Measurements from ENCODE around the gene PREX1.

PREX1 gene

DNA sequence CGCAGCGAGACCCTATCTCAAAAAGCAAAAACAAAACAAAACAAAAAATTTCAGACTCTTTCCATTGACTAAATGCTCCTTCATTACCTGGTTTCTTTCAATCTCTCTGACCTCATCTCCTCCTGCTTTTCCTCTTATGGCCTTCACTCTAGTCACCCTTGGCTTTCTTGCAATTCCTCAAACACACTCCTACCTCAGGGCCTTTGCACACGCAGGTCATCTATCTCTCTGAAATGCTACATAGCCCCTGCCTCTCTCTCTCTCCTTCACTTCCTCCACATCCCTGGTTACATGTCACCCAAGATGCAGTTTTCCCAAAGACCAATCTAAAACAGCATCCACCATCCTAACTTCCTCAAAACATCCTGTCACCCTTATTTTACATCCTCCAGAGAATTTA, 96.8 kb downstream of the PREX1 start:
- TF ChIP-seq, protein P1, sequence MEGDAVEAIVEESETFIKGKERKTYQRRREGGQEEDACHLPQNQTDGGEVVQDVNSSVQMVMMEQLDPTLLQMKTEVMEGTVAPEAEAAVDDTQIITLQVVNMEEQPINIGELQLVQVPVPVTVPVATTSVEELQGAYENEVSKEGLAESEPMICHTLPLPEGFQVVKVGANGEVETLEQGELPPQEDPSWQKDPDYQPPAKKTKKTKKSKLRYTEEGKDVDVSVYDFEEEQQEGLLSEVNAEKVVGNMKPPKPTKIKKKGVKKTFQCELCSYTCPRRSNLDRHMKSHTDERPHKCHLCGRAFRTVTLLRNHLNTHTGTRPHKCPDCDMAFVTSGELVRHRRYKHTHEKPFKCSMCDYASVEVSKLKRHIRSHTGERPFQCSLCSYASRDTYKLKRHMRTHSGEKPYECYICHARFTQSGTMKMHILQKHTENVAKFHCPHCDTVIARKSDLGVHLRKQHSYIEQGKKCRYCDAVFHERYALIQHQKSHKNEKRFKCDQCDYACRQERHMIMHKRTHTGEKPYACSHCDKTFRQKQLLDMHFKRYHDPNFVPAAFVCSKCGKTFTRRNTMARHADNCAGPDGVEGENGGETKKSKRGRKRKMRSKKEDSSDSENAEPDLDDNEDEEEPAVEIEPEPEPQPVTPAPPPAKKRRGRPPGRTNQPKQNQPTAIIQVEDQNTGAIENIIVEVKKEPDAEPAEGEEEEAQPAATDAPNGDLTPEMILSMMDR (IDR thresholded peaks at IDR 0.05; ENCODE audit: control insufficient read depth, extremely low read depth, insufficient read depth) = no peak
- no peak overlapping the region for H3K4me3 ChIP-seq (ENCODE audit: low read depth, low read length)
- no peak for DNase-seq (ENCODE audit: low read depth)

DNA sequence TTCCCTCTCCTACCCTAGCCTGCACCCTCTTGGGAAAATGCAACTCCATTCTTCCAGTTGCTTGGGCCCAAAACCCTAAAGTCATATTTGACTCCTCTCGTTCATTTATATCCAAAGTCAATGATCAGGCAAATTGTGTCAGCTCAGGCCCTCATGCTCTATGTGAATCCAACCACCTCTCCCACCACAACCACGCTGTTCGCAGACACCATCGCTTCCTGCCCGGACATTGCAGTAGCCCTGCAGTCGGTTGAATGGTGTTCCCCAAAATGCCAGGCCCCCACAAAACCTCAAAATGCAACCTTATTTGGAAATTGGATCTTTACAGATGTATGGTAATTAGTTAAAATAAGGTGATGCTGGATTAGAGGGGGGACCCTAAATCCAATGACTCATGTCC, 98.3 kb downstream of the PREX1 start:
- TF ChIP-seq, protein P1 (IDR thresholded peaks at IDR 0.05; ENCODE audit: control insufficient read depth, extremely low read depth, insufficient read depth) = no peak
- H3K4me3 ChIP-seq (ENCODE audit: low read depth, low read length) = no peak overlapping the region

DNA sequence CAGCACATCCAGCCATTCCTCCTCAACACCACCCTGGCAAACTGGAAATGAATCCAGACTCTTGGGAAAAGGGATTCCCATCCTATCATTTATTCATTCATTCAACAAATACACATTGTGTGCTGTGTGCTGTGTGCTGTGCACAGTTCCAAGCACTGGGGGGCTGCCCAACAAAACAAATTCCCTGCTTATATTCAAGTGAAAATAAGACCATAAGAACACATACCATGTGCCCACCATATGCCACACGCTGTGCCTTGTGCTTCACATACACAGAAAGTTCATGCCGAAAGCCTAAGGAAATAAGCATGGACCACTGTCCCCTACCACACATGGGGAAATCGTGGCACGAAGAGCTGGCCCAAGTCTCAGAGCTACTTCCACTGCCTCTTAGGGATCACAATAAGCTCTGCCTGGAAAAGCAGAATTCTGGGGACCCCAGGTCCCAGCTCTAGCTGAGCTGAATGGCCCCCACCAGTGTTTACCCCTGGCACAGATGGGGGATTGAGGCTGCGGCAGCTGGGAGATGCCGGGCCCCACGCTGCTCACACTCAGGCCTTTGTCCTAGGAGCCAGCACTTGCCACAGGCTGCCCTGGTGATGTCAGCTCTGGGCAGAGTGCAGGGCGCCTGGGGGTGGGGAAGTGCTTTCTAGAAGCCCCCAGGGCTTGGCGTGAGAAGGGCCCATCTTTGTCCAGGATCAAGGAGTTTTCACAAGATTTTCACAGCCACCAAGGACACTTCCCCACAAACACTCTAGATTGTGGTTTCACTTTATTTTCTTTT, 99.6 kb downstream of the PREX1 start:
- no peak for DNase-seq (ENCODE audit: low read depth)
- TF ChIP-seq, protein P1 (IDR thresholded peaks at IDR 0.05; ENCODE audit: control insufficient read depth, extremely low read depth, insufficient read depth) = no peak
- no peak overlapping the region for H3K4me3 ChIP-seq (ENCODE audit: low read depth, low read length)

More for the DNA sequence above, 98.3 kb downstream of the PREX1 start:
- no peak for DNase-seq (ENCODE audit: low read depth)

DNA sequence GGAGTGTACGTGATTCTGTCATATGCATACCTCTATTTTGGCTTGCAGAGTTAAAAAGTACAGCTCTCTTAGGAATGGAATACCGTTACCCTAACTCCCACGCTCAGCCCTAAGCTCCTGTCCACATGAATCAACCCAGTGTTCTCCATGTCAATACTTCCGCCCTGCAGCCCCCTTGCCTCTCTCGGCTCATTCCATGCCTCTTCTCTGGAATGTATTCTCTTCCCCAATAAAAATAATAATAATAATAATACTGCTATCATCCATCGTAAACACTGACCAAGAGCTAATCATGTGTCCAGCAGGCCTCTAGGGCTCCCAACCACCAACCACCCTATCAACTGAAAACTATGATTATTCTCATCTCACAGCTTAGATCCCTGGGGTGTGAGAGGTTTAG, 100.6 kb downstream of the PREX1 start:
- no peak overlapping the region for H3K4me3 ChIP-seq (ENCODE audit: low read depth, low read length)
- DNase-seq (ENCODE audit: low read depth) = no peak
- TF ChIP-seq, protein P1 (IDR thresholded peaks at IDR 0.05; ENCODE audit: control insufficient read depth, extremely low read depth, insufficient read depth) = no peak

DNA sequence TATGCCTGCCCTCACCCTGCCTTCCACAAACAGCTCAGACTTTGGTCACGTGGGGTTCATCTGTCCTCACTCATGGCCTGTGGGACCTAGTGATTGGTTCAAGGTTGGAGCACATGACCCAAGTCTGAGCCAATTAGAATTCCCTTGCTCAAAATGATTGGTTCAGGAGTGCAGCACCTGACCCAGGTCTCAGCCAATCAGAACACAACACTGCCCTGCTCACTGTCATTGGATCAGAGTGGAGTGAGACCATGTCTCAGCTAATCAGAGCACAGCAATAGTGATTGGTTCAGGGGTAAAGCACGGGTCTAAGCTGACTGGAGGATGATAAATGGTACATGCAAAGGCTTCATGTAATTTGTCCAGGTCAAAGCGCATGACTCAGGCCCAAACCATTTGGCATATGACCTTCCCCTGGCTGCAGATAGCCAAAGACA, 102.2 kb downstream of the PREX1 start:
- no peak for DNase-seq (ENCODE audit: low read depth)
- no peak overlapping the region for H3K4me3 ChIP-seq (ENCODE audit: low read depth, low read length)
- TF ChIP-seq, protein P1 (IDR thresholded peaks at IDR 0.05; ENCODE audit: control insufficient read depth, extremely low read depth, insufficient read depth) = no peak

DNA sequence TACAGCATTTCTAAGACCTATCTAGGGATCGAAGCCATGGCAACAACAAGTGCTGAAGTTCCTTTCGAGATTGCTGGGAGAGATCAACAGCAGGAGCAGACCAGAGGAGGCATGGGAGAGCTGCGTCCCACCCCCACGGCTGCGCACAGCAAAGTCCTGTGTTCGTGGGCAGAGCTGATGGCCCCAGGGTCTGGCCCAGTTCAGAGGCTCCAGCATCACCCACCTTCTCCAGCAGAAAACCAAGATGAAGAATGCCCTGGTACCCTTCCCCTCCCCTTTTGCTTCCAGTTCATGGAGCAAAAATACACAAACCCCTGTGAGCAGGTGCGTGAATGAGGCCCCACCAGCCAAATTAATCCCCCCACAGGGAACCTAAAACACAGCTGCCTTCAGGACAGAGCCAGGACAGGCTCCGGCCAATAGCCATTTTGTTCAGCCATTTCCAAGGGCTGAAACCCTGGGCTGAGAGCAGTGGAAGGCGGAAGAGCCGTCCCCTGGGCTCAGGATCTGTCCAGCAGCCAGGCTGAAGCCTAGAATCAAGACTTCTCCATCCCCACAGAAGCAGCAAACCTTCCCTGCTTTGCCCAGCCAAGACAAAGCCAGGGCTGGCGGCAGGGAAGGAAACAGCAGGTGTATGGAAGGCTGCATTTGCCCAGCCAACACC, 102.8 kb downstream of the PREX1 start:
- TF ChIP-seq, protein P1 (IDR thresholded peaks at IDR 0.05; ENCODE audit: control insufficient read depth, extremely low read depth, insufficient read depth) = no peak
- no peak overlapping the region for H3K4me3 ChIP-seq (ENCODE audit: low read depth, low read length)
- no peak for DNase-seq (ENCODE audit: low read depth)

Data from LNCaP clone FGC (cell line).